ENCODE data around the gene FAM177A1. TPM values are rescaled to one million over a fixed set of nuclear protein-coding genes. Genes with fewer than 3 reads are reported as not detected.

FAM177A1 gene
- total and polyA plus RNA-seq, 10 of the 15 experiments (the other 5 are each of a cell fraction or from before 2014, with no cell fraction given): 5.3 to 38.6 (median 20.7) TPM

DNA sequence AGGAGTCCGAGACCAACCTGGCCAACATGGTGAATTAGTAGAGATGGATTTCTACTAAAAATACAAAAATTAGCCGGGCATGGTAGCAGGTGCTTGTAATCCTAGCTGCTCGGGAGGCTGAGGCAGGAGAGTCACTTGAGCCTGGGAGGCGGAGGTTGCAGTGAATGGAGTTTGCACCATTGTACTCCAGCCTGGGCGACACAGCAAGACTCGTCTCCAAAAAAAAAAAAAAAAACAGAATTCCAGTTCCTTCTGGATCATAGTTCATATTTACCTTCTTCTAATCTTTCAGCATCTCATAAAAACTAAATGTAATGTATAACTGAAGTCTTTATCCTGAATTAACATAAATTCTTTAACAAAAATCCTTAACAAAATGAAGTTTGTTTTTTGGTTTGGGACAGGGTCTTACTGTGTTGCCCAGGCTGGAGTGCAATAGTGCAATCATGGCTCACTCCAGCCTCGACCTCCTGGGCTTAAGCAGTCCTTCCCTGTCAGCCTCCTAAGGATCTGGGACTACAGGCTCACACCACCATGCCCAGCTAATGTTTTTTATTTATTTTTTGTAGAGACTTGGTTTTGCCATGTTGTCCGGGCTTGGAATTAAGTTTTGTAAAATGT, 37.6 kb downstream of the FAM177A1 start:
- FAIRE-seq (no peak), DNase-seq (ENCODE audit: low read depth, low spot score) (no peak), ATAC-seq (no peak)
- Histone ChIP-seq H3K4me2 (ENCODE audit: control insufficient read depth, insufficient read depth) (no peak overlapping the region), H3K4me1 (ENCODE audit: control insufficient read depth, insufficient read depth, low read length) (no peaks in the 10 kb centered on the region), H3K79me2 (ENCODE audit: control insufficient read depth, insufficient read depth, low read length) (no peaks in the 10 kb centered on the region), H3K27me3 (replicated peaks in 1 of 2; ENCODE audit: control insufficient read depth in 2 of 2, insufficient read depth in 2 of 2, low read length in 1 of 2) (no peaks in the 10 kb centered on the region), H3K27ac (ENCODE audit: control insufficient read depth, insufficient read depth) (no peak overlapping the region), H3K9ac (ENCODE audit: control insufficient read depth, insufficient read depth, low read length) (no peak overlapping the region), H3K9me3 (replicated peaks; ENCODE audit: control insufficient read depth, insufficient read depth, low read length) (no peaks in the 10 kb centered on the region), H4K20me1 (ENCODE audit: control insufficient read depth, insufficient read depth) (no peaks in the 10 kb centered on the region), H3K4me3 (no peak overlapping the region), H2AFZ (ENCODE audit: control insufficient read depth, low read depth, low read length) (no peak overlapping the region), H3K36me3 (ENCODE audit: control insufficient read depth in 2 of 2, insufficient read depth in 2 of 2, low read length in 1 of 2) (peaks cover 0 to 7% of the 10 kb centered on the region in 2 experiments; a peak in 2 of 4 replicates)
- TF ChIP-seq SIX5 (IDR thresholded peaks at IDR 0.05; ENCODE audit: low read depth, low read length, severe bottlenecking) (no peak), TBL1XR1 (IDR thresholded peaks at IDR 0.05; ENCODE audit: low read depth, low read length) (no peak), HDAC2 (IDR thresholded peaks at IDR 0.05) (no peak), STAT1 (conservative IDR thresholded peaks at IDR 0.05) (no peak), RAD51 (IDR thresholded peaks at IDR 0.05) (no peak), SMARCA5 (IDR thresholded peaks at IDR 0.05) (no peak), ATF2 (IDR thresholded peaks at IDR 0.05; ENCODE audit: low read length) (no peak), YY1 (IDR thresholded peaks at IDR 0.05; ENCODE audit: low read depth, low read length) (no peak), PAX8 (IDR thresholded peaks at IDR 0.05) (no peak)
- BruUV-seq (replicated peaks): no TSS peak
- intact Hi-C loops (cut with micrococcal nuclease; ENCODE audit: unreplicated experiment) (no loop called here), in situ Hi-C loops (cut with MboI) (no loop called here)
- CTCF ChIA-PET: interaction anchor here (0.7 kb wide), 1 partner anchor 407 kb away, joined by 3 read pairs; no protein-coding TSS in a partner anchor
- SMC1A ChIA-PET (ENCODE audit: uncharacterized antibody, unreplicated experiment): no interaction called here
- POLR2A ChIA-PET: interaction anchor here (0.7 kb wide), 1 partner anchor 30 kb away, joined by 4 read pairs; no protein-coding TSS in a partner anchor
- RAD21 ChIA-PET (ENCODE audit: unreplicated experiment): no interaction called here
- 89% methylated on average over 6 of the region's 8 CpGs for WGBS (ENCODE audit: insufficient coverage, insufficient replicate concordance, low lambda C conversion rate, missing lambda C conversion rate)

Data from GM12878 (cell line).